GM20431 (cell line): ENCODE data around the gene VAMP7.
"Not testable (repeated sequence)": the region's sequence is repeated elsewhere in the genome, so short reads cannot be mapped to it uniquely, and the experiment has no call there.

Experiments
- in situ Hi-C: fragments of 300-500 bp; cut with MseI, MboI; formaldehyde crosslinking; loops from one replicate; pipeline ENCODE4 v1.15.0; 2020; ENCODE audit warnings: low sequenced_read_pairs; ENCODE audit not compliant: unreplicated experiment

VAMP7 gene, protein sequence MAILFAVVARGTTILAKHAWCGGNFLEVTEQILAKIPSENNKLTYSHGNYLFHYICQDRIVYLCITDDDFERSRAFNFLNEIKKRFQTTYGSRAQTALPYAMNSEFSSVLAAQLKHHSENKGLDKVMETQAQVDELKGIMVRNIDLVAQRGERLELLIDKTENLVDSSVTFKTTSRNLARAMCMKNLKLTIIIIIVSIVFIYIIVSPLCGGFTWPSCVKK

DNA sequence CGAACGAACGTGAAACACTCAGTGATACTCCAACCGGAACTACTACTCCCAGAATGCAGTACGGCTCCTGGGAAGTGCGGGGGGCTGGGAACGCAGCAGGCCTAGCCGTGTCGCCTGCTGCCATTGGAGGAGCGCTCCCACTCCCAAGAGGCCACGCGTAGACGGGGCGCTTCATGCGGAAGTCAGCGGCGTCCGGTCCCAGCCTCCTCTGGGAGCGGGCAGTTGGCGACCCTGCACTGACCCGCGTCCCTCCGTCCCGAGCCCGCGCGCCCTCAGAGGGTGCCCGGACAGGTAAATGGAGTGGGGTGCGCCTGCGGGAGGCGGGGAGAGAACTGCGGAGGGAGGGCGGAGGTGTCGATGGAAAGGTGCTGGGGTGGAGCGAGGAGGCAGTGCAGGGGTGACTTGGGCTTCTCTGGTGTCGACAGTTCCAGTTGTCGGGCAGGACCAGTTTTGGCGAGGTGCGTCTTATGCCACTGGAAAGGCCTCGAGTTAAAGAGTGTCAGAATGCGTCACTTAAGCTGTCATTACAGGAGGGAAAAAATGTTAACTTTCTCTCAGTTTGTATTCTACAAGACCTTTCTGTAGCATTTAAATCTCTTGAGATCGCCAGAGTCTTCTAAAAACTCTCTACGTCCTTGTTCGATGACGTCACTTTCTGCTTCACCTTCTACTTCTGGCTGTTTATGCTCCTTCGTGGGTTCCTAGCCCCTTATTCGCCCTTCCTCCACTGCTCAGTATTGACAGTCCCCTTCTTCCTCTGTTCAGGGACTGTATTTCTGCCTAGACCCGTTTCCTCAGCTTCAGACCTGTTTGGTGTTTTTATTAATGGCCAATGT is at the start of gene VAMP7:
TSS of gene VAMP7 (plus strand) at position 188 of the 836 bp plus-strand sequence. CDS start 8,122 bp downstream, outside the sequence.
- in situ Hi-C loops, result no loop called here

- in situ Hi-C loops, result no loop called here
Measured at GRCh38 chrX:155841232-155841631, 39.9 kb upstream of the VAMP7 start.

DNA sequence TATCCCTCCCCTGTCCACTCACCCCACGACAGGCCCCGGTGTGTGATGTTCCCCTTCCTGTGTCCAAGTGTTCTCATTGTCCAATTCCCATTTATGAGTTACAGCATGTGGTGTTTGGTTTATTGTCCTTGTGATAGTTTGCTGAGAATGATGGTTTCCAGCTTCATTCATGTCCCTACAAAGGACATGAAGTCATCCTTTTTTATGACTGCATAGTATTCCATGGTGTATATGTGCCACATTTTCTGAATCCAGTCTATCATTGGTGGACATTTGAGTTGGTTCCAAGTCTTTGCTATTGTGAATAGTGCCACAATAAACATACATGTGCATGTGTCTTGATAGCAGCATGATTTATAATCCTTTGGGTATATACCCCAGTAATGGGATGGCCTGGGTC is 29.4 kb upstream of the VAMP7 start:
- in situ Hi-C loops, result not testable (repeated sequence)

GRCh38 chrX:155857561-155857960 is 23.6 kb upstream of the VAMP7 start:
- in situ Hi-C loops, result no loop called here

- in situ Hi-C loops, result no loop called here
Measured at GRCh38 chrX:155864655-155865054, 16.5 kb upstream of the VAMP7 start.

DNA sequence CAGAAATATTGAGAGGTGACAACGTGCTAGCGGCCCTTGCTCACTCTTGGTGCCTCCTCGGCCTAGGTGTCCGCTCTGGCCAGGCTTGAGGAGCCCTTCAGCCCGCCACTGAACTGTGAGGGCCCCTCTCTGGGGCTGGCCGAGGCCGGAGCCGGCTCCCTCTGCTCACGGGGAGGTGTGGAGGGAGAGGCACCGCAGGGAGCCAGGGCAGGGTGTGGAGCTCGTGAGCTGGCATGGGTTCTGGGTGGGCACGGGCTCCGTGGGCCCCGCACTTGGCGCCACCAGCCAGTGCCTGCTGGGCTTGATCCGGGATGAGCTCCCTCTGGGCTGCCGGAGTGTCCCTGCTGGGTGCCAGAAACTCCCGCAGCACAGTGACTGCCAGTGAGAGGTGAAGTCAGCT is 16.0 kb upstream of the VAMP7 start:
- in situ Hi-C loops, result no loop called here

DNA sequence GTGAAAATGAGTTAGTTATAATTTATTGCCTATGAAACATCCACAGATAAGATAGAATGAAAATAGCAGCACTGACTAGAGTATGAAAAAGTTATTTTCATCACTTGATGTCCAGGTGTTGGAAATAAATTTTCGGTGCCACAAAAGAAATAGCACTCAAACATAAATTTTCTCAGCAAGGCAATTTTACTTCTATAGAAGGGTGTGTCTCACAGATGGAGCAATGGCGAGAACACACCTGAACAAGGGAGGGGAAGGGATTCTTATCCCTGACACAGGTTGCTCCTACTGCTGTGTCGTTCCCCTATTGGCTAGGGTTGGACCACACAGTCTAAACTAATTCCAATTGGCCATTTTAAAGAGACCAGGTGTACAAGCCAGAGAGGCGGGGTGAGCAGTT is 13.3 kb upstream of the VAMP7 start:
- in situ Hi-C loops, result no loop called here

DNA sequence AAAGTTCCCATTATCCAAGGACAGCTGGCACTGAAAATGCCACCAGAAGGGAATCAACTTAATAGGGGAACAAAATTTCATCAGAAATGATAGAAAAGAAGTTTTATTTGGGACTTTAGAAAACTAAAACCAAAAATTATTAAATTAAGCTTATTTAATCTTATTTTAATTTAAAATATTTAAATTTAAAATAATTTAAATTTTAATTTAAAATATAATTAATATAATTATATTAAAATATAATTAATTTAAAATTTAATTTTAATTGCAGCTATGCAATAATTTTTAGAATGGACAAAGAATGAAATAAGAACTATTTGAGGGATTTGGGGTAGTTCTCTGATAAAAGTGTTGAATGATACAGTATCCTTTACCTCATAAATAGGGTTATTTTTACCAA is 10.2 kb upstream of the VAMP7 start:
- in situ Hi-C loops, result no loop called here

DNA sequence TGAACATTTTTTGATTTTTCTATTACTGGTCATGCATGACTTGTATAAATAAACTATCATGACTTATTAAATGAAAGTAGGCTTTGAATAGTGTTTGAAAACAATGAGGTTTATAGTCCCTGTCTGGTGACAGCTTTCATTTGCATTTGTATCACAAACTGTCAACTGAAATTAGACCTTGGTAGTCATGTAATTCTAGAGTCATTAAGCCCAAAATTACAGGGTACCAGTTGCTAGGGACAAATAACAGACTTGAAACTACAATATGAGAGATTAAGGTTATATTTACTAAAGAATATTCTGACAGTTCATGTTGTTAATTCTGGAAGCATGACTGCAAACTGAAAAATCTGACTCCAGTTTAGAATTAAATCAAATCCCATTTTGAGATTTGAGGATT is 9.2 kb upstream of the VAMP7 start:
- in situ Hi-C loops, result no loop called here

DNA sequence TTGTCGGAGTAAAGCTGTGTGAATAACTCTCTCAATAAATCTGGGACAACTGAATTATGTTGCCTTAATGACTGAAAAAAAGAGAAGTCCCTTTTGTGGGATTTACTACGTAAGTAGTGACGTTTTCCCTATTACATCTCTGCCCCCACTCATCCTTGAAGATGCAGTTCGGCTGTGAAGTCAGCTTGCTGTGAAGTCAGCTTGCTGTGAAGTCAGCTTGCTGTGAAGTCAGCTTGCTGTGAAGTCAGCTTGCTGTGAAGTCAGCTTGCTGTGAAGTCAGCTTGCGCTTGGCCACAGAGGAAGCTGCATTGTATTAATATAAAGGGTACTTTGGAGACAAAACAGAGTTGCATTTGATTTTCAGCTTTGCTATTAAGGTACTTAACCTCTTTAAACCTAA is 8.0 kb upstream of the VAMP7 start:
- in situ Hi-C loops, result no loop called here

GRCh38 chrX:155874571-155875244 is 6.4 kb upstream of the VAMP7 start:
- in situ Hi-C loops, result no loop called here

GRCh38 chrX:155876704-155877103 is 4.4 kb upstream of the VAMP7 start:
- in situ Hi-C loops, result no loop called here

DNA sequence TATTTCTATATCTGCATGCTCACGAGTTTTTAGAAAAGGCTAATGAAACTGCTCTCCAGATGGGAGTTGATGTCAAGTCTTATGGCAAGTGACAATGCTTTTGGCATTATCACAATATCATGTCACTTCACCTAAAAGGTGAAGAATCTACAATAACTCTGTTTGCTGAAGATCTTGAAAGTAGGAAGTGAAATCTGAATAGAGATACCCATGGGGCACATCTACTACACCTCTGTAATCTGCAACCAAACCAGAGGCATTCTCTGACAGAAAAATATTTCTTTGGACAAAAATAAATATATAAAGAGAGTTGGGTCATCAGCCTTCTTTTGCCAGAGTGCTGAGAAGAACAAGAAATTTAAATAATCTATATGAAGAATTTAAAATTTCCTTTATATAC is 3.9 kb upstream of the VAMP7 start:
- in situ Hi-C loops, result no loop called here

GRCh38 chrX:155880586-155881157 is 473 bp upstream of the VAMP7 start:
- in situ Hi-C loops, result no loop called here

DNA sequence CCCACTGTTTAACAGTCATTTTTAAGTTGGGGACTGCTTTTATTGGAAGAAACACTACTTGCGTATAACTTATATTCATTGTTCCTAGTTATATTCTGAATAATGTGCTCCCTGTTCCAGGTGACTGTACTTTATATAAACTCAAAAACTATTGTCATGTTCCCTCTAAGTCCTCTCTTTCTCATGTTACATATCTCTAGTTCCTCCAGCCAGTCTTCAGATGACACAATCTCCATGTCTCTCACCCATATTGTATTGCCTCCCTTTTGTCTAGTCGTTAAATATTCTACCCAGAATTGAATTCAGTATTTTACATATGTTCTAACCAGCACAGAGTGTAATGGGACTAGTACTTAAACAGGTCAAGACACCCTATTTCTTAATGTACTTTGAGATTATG is 5.3 kb downstream of the VAMP7 start:
- in situ Hi-C loops, result no loop called here

DNA sequence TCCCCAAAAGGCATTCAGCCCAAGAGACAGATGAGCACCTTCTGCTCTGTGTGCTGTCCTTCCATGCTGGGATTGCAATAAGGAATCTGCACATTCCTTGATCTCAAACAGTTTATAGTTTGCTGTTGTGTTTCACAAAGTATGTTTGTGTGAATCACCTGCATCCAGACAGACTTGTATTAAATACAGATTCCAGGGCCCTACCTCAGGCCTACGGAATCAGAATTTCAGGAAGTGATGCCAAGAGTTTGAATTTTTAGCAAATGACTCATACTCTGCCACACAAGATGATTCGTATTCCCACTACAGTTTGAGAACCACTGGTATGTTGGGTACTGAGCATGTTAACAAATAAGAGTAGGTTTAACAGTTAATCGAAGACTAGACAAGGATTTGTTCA is 7.0 kb downstream of the VAMP7 start:
- in situ Hi-C loops, result no loop called here

DNA sequence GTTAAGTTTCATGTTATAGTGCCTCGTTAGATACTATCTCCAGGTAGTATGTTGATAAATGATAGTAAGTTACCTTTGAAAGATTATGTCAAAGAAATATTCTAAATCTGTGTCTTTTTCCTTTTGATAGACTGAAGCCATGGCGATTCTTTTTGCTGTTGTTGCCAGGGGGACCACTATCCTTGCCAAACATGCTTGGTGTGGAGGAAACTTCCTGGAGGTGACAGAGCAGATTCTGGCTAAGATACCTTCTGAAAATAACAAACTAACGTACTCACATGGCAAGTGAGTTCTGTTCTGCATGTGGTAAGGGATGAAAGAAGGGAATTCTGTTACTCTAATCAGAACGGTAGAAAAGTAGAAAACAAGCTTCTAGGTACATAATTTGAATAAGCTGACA is 8.2 kb downstream of the VAMP7 start:
- in situ Hi-C loops, result no loop called here

- in situ Hi-C loops, result no loop called here
Measured at GRCh38 chrX:155891446-155892210, 10.5 kb downstream of the VAMP7 start.

- in situ Hi-C loops, result no loop called here
Measured at GRCh38 chrX:155893521-155893920, 12.4 kb downstream of the VAMP7 start.

- in situ Hi-C loops, result no loop called here
Measured at GRCh38 chrX:155896512-155896911, 15.4 kb downstream of the VAMP7 start.
